Neural progenitor cell (in vitro differentiated cells): ENCODE measurements around the gene LGALS8. TPM values are rescaled to one million over a fixed set of nuclear protein-coding genes. Genes with fewer than 3 reads are reported as not detected.

Experiments
- DNase-seq: peaks from one replicate; pipeline ENCODE4 v3.0.0-alpha.2; 2016; ENCODE audit warnings: low spot score
- H2AFZ ChIP-seq: fragments of 200-600 bp; sonication (generic); replicated peaks from 2 replicates; pipeline ENCODE4 v1.6.1; 2016; ENCODE audit warnings: antibody characterized with exemption
- H3F3A ChIP-seq: fragments of 200-600 bp; sonication (generic); 2 replicates; pipeline ENCODE4 v1.6.1; 2016; ENCODE audit warnings: antibody characterized with exemption, low read depth
- H3K27ac ChIP-seq: fragments of 200-600 bp; sonication (generic); 2 replicates; pipeline ENCODE4 v1.5.1; 2016; ENCODE audit warnings: mild to moderate bottlenecking
- H3K27me3 ChIP-seq: fragments of 200-600 bp; sonication (generic); 2 replicates; pipeline ENCODE4 v1.6.1; 2016; ENCODE audit warnings: mild to moderate bottlenecking, moderate library complexity
- H3K36me3 ChIP-seq: fragments of 200-600 bp; sonication (generic); 2 replicates; pipeline ENCODE4 v1.5.1; 2016
- H3K4me1 ChIP-seq: fragments of 200-600 bp; sonication (generic); 2 replicates; pipeline ENCODE4 v1.6.1; 2016; ENCODE audit warnings: mixed run types
- H3K4me2 ChIP-seq: fragments of 200-600 bp; sonication (generic); 2 replicates; pipeline ENCODE4 v1.6.1; 2016
- H3K4me3 ChIP-seq: fragments of 200-600 bp; sonication (generic); 2 replicates; pipeline ENCODE4 v1.5.1; 2016
- H3K79me2 ChIP-seq: fragments of 200-600 bp; sonication (generic); 2 replicates; pipeline ENCODE4 v1.6.1; 2016; ENCODE audit warnings: low read depth
- H3K9ac ChIP-seq: fragments of 200-600 bp; sonication (generic); 2 replicates; pipeline ENCODE4 v1.6.1; 2016
- H3K9me3 ChIP-seq: fragments of 200-600 bp; sonication (generic); 2 replicates; pipeline ENCODE4 v1.5.1; 2016; ENCODE audit warnings: low read depth
- H4K20me1 ChIP-seq: fragments of 200-600 bp; sonication (generic); 2 replicates; pipeline ENCODE4 v1.6.1; 2016; ENCODE audit warnings: low read depth
- H3K27ac Mint-ChIP-seq: 3 replicates; pipeline ENCODE4 v1.8.0; 2021; ENCODE audit warnings: mixed read lengths
- H3K27me3 Mint-ChIP-seq: 2 replicates; pipeline ENCODE4 v1.8.0; 2022; ENCODE audit warnings: low read depth, mild to moderate bottlenecking, inconsistent platforms, moderate library complexity, mixed read lengths; ENCODE audit not compliant: insufficient read depth
- H3K36me3 Mint-ChIP-seq: 3 replicates; pipeline ENCODE4 v1.8.0; 2021; ENCODE audit warnings: mixed read lengths
- H3K4me1 Mint-ChIP-seq: 3 replicates; pipeline ENCODE4 v1.8.0; 2021; ENCODE audit warnings: mixed read lengths
- H3K4me3 Mint-ChIP-seq: 3 replicates; pipeline ENCODE4 v1.8.0; 2021; ENCODE audit warnings: mild to moderate bottlenecking, moderate library complexity, mixed read lengths
- H3K9me3 Mint-ChIP-seq: 3 replicates; pipeline ENCODE4 v1.8.0; 2020; ENCODE audit warnings: mixed read lengths
- CTCF ChIP-seq: fragments of 200-600 bp; sonication (generic); IDR thresholded peaks from 2 replicates; pipeline ENCODE4 v1.5.1; 2017; ENCODE audit warnings: antibody characterized with exemption, mild to moderate bottlenecking
- EZH2 ChIP-seq: fragments of 200-600 bp; sonication (generic); IDR thresholded peaks from 2 replicates; pipeline ENCODE4 v1.6.1; 2017; ENCODE audit warnings: antibody characterized with exemption, mild to moderate bottlenecking, moderate library complexity
- EZH2phosphoT487 ChIP-seq: fragments of 200-600 bp; sonication (generic); IDR thresholded peaks from 2 replicates; pipeline ENCODE4 v1.6.1; 2017; ENCODE audit warnings: antibody characterized with exemption
- total RNA-seq: library from RNA; depleted of rRNA; stranded (reverse); fragments of >200 nt; gene quantifications from 2 replicates; pipeline ENCODE4 v1.2.3, GENCODE V29; 2015; ENCODE audit warnings: low replicate concordance

Gene LGALS8
- total RNA-seq, 1 donor from 2014 or later = 28.1 TPM

- no peaks in the 10 kb centered on the region for H3K79me2 ChIP-seq
- no peak for DNase-seq
- H3K27ac ChIP-seq = no peak overlapping the region
- no peaks in the 10 kb centered on the region for H3K4me1 ChIP-seq
- H3K27ac Mint-ChIP-seq = no peak overlapping the region
- no peaks in the 10 kb centered on the region for H3F3A ChIP-seq
- no peaks in the 10 kb centered on the region for H3K27me3 ChIP-seq
- H3K4me3 Mint-ChIP-seq = no peak overlapping the region
- TF ChIP-seq EZH2 (no peak), CTCF (peak; percentile 4)
- no peak overlapping the region for H3K4me2 ChIP-seq
- H3K9me3 ChIP-seq = no peaks in the 10 kb centered on the region
- no peak overlapping the region for H2AFZ ChIP-seq
- no peaks in the 10 kb centered on the region for H3K9me3 Mint-ChIP-seq
- H3K9ac ChIP-seq = no peak overlapping the region
- no peaks in the 10 kb centered on the region for H3K36me3 ChIP-seq
- no peaks in the 10 kb centered on the region for H3K36me3 Mint-ChIP-seq
- H3K4me3 ChIP-seq = no peak overlapping the region
- no peaks in the 10 kb centered on the region for H4K20me1 ChIP-seq
- H3K27me3 Mint-ChIP-seq = peaks cover 2% of the 10 kb centered on the region
- no peaks in the 10 kb centered on the region for H3K4me1 Mint-ChIP-seq
Observed at GRCh38 chr1:236509647-236510401, 14.0 kb upstream of the LGALS8 start.

GRCh38 chr1:236511735-236512418 lies 11.9 kb upstream of the LGALS8 start:
- no peaks in the 10 kb centered on the region for H3K27me3 ChIP-seq
- Mint-ChIP-seq H3K27me3 (peaks cover 4% of the 10 kb centered on the region), H3K27ac (no peak overlapping the region), H3K4me1 (no peaks in the 10 kb centered on the region), H3K9me3 (no peaks in the 10 kb centered on the region), H3K36me3 (no peaks in the 10 kb centered on the region), H3K4me3 (no peak overlapping the region)
- no peak overlapping the region for H3K9ac ChIP-seq
- no peaks in the 10 kb centered on the region for H3K4me1 ChIP-seq
- TF ChIP-seq CTCF (no peak), EZH2phosphoT487 (no peak), EZH2 (no peak)
- no peaks in the 10 kb centered on the region for H3F3A ChIP-seq
- no peak overlapping the region for H3K4me2 ChIP-seq
- H4K20me1 ChIP-seq = no peaks in the 10 kb centered on the region
- H3K9me3 ChIP-seq = no peaks in the 10 kb centered on the region
- no peaks in the 10 kb centered on the region for H3K79me2 ChIP-seq
- no peak overlapping the region for H2AFZ ChIP-seq
- no peak for DNase-seq
- no peak overlapping the region for H3K27ac ChIP-seq
- no peak overlapping the region for H3K4me3 ChIP-seq
- H3K36me3 ChIP-seq = no peaks in the 10 kb centered on the region

GRCh38 chr1:236514703-236515442 lies 8.9 kb upstream of the LGALS8 start:
- Mint-ChIP-seq H3K9me3 (no peaks in the 10 kb centered on the region), H3K4me1 (no peaks in the 10 kb centered on the region), H3K4me3 (no peak overlapping the region), H3K27ac (no peak overlapping the region), H3K36me3 (no peaks in the 10 kb centered on the region), H3K27me3 (peaks cover 4% of the 10 kb centered on the region)
- Histone ChIP-seq H3F3A (no peaks in the 10 kb centered on the region), H2AFZ (no peak overlapping the region), H3K4me3 (no peak overlapping the region), H3K4me2 (no peak overlapping the region), H3K27ac (no peak overlapping the region), H3K9me3 (no peaks in the 10 kb centered on the region), H3K9ac (no peak overlapping the region), H3K4me1 (no peaks in the 10 kb centered on the region), H3K36me3 (no peaks in the 10 kb centered on the region), H3K79me2 (no peaks in the 10 kb centered on the region), H4K20me1 (no peaks in the 10 kb centered on the region), H3K27me3 (no peaks in the 10 kb centered on the region)
- DNase-seq = no peak
- TF ChIP-seq EZH2 = no peak
- no peak for TF ChIP-seq CTCF
- no peak for TF ChIP-seq EZH2phosphoT487
